CD14-positive monocyte (primary cell): ENCODE measurements around the gene PCDH19. TPM values are rescaled to one million over a fixed set of nuclear protein-coding genes. Genes with fewer than 3 reads are reported as not detected.

Source experiments
- DNase-seq, 3 donors: peaks; one replicate each; pipeline ENCODE4 v3.0.0-alpha.2; 2011 to 2022
- H2AFZ ChIP-seq: 2 replicates; pipeline ENCODE4 v1.6.0; 2012; ENCODE audit warnings: mild to moderate bottlenecking, low read depth, low read length, inconsistent platforms; ENCODE audit not compliant: insufficient read depth, poor library complexity, severe bottlenecking
- H3K27ac ChIP-seq, 2 donors: 1 replicate in 1 of 2; 2 replicates in 1 of 2; pipeline ENCODE4 v1.5.1; 2012 to 2013; ENCODE audit warnings: low read length in 2 of 2, control low read depth in 1 of 2, inconsistent platforms in 1 of 2, low read depth in 1 of 2, mild to moderate bottlenecking in 1 of 2
- H3K27me3 ChIP-seq, 2 donors: one replicate each; pipeline versions ENCODE4 v1.6.0 to v1.6.1; 2011 to 2013; ENCODE audit warnings: low read length in 2 of 2; ENCODE audit not compliant: control insufficient read depth in 2 of 2, insufficient read depth in 2 of 2
- H3K36me3 ChIP-seq, 2 donors: replicated peaks in 1 of 2; 1 replicate in 1 of 2; 2 replicates in 1 of 2; pipeline versions ENCODE4 v1.5.1 to v1.6.1; 2012 to 2013; ENCODE audit warnings: low read length in 2 of 2, control low read depth in 1 of 2, inconsistent platforms in 1 of 2, mild to moderate bottlenecking in 1 of 2; ENCODE audit not compliant: insufficient read depth in 2 of 2, control insufficient read depth in 1 of 2
- H3K4me1 ChIP-seq, 2 donors: 1 replicate in 1 of 2; 2 replicates in 1 of 2; pipeline versions ENCODE4 v1.5.1 to v1.6.1; 2012 to 2013; ENCODE audit warnings: low read length in 2 of 2, control low read depth in 1 of 2, inconsistent platforms in 1 of 2, mild to moderate bottlenecking in 1 of 2, moderate library complexity in 1 of 2; ENCODE audit not compliant: insufficient read depth in 2 of 2, control insufficient read depth in 1 of 2
- H3K4me2 ChIP-seq: replicated peaks from 2 replicates; pipeline ENCODE3; 2012; ENCODE audit warnings: low read length, moderate library complexity, mild to moderate bottlenecking; ENCODE audit not compliant: poor library complexity, severe bottlenecking; ENCODE audit errors: extremely low read depth
- H3K4me3 ChIP-seq, 3 experiments: fragments of 200-600 bp in 1 of 3; sonication (generic) in 1 of 3; replicated peaks in 1 of 3; 1 replicate in 2 of 3; 2 replicates in 1 of 3; pipeline ENCODE4 v1.5.1; 2011 to 2013; ENCODE audit warnings: low read length in 3 of 3, mild to moderate bottlenecking in 3 of 3, control low read depth in 2 of 3, low read depth in 2 of 3, inconsistent platforms in 1 of 3, moderate library complexity in 1 of 3
- H3K79me2 ChIP-seq: 2 replicates; pipeline ENCODE4 v1.6.0; 2012; ENCODE audit warnings: mild to moderate bottlenecking, control low read depth, inconsistent platforms, low read length, moderate library complexity; ENCODE audit not compliant: insufficient read depth
- H3K9ac ChIP-seq: 2 replicates; pipeline ENCODE4 v1.6.0; 2017; ENCODE audit warnings: low read length, mild to moderate bottlenecking; ENCODE audit not compliant: insufficient read depth, poor library complexity, severe bottlenecking
- H3K9me3 ChIP-seq, 2 donors: replicated peaks in 1 of 2; 1 replicate in 1 of 2; 2 replicates in 1 of 2; pipeline versions ENCODE4 v1.5.1 to v1.6.1; 2012 to 2013; ENCODE audit warnings: low read length in 2 of 2, control low read depth in 1 of 2; ENCODE audit not compliant: control insufficient read depth in 1 of 2, insufficient read depth in 1 of 2
- H4K20me1 ChIP-seq: 2 replicates; pipeline ENCODE4 v1.6.0; 2012; ENCODE audit warnings: mild to moderate bottlenecking, low read length, control low read depth, moderate library complexity; ENCODE audit not compliant: insufficient read depth
- H3K27ac Mint-ChIP-seq, 7 donors: one replicate each; pipeline ENCODE4 v1.8.0; 2020; ENCODE audit warnings: mild to moderate bottlenecking in 7 of 7, mixed read lengths in 7 of 7, moderate library complexity in 6 of 7, inconsistent platforms in 2 of 7
- H3K27me3 Mint-ChIP-seq, 3 donors: one replicate each; pipeline ENCODE4 v1.8.0; 2021 to 2022; ENCODE audit warnings: low read depth in 3 of 3, mild to moderate bottlenecking in 3 of 3, mixed read lengths in 3 of 3, moderate library complexity in 3 of 3, inconsistent platforms in 1 of 3
- H3K36me3 Mint-ChIP-seq, 2 donors: one replicate each; pipeline ENCODE4 v1.8.0; 2020; ENCODE audit warnings: mixed read lengths in 2 of 2, inconsistent platforms in 1 of 2, mild to moderate bottlenecking in 1 of 2
- H3K4me1 Mint-ChIP-seq: one replicate; pipeline ENCODE4 v1.8.0; 2020; ENCODE audit warnings: mild to moderate bottlenecking, mixed read lengths
- H3K4me3 Mint-ChIP-seq, 2 donors: one replicate each; pipeline ENCODE4 v1.8.0; 2020; ENCODE audit warnings: mild to moderate bottlenecking in 2 of 2, mixed read lengths in 2 of 2, moderate library complexity in 1 of 2
- H3K9me3 Mint-ChIP-seq, 7 donors: one replicate each; pipeline ENCODE4 v1.8.0; 2020 to 2022; ENCODE audit warnings: mixed read lengths in 7 of 7, mild to moderate bottlenecking in 6 of 7, moderate library complexity in 6 of 7, inconsistent platforms in 2 of 7
- CTCF ChIP-seq: fragments of 200-600 bp; IDR thresholded peaks from one replicate; pipeline ENCODE4 v1.8.0; 2022; ENCODE audit warnings: antibody characterized with exemption, mild to moderate bottlenecking
- WGBS: methylation state at CpG from one replicate; pipeline ENCODE4 v1.1.5; 2013; ENCODE audit warnings: missing lambda C conversion rate; ENCODE audit not compliant: insufficient coverage; 5-methylcytosine and 5-hydroxymethylcytosine counted together
- intact Hi-C, 2 donors: fragments of 100-400 bp; cut with micrococcal nuclease; formaldehyde crosslinking; loops; one replicate each; pipeline versions ENCODE4 v1.15.0 to v1.15.1; 2023
- polyA minus RNA-seq: library from RNA; depleted of rRNA, polyadenylated mRNA; stranded (reverse); fragments of >200 nt; gene quantifications from 2 replicates; pipeline ENCODE4 v1.2.3, GENCODE V29; 2012
- polyA plus RNA-seq, 3 donors: library from polyadenylated mRNA; depleted of rRNA in 1 of 3; unstranded in 2 of 3; stranded (reverse) in 1 of 3; fragments of 300-500 nt in 2 of 3; fragments of >200 nt in 1 of 3; fragmentation: Illumina TruSeq in 2 of 3; gene quantifications; 1 replicate in 2 of 3; 2 replicates in 1 of 3; pipeline ENCODE4 v1.2.3, GENCODE V29; 2012 to 2021
- total RNA-seq, 12 experiments: library from RNA in 1 of 12; stranded (reverse) in 1 of 12; fragments of 120-200 nt in 1 of 12; gene quantifications; one replicate each; pipeline ENCODE4 v1.2.4 and lab custom pipeline; 2013 to 2026; ENCODE audit warnings: mixed read lengths in 6 of 12, inconsistent platforms in 1 of 12

The PCDH19 gene, protein sequence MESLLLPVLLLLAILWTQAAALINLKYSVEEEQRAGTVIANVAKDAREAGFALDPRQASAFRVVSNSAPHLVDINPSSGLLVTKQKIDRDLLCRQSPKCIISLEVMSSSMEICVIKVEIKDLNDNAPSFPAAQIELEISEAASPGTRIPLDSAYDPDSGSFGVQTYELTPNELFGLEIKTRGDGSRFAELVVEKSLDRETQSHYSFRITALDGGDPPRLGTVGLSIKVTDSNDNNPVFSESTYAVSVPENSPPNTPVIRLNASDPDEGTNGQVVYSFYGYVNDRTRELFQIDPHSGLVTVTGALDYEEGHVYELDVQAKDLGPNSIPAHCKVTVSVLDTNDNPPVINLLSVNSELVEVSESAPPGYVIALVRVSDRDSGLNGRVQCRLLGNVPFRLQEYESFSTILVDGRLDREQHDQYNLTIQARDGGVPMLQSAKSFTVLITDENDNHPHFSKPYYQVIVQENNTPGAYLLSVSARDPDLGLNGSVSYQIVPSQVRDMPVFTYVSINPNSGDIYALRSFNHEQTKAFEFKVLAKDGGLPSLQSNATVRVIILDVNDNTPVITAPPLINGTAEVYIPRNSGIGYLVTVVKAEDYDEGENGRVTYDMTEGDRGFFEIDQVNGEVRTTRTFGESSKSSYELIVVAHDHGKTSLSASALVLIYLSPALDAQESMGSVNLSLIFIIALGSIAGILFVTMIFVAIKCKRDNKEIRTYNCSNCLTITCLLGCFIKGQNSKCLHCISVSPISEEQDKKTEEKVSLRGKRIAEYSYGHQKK (N-terminal part only)
- total RNA-seq (2013) = not detected
- not detected for polyA plus RNA-seq
- polyA minus RNA-seq = not detected in 2 replicates
- total RNA-seq (lab: John Stamatoyannopoulos, UW) = 0 to 0.60 (median 0.04) reads per million in 11 experiments

- Histone ChIP-seq H3K27ac (no peak within 1 kb of the TSS), H3K9ac (no peak within 1 kb of the TSS), H3K79me2 (no peaks in the 10 kb centered on the region), H4K20me1 (no peaks in the 10 kb centered on the region), H3K4me1 (no peaks in the 10 kb centered on the region), H3K36me3 (no peaks in the 10 kb centered on the region), H2AFZ (no peak within 1 kb of the TSS), H3K9me3 (peaks cover 10 to 32% of the 10 kb centered on the region in 2 donors), H3K4me3 (no peak within 1 kb of the TSS), H3K4me2 (peak within 1 kb of the TSS; percentile 11), H3K27me3 (peaks cover 26 to 81% of the 10 kb centered on the region in 2 donors)
- no peak for DNase-seq
- Mint-ChIP-seq H3K27me3 (peaks cover 78 to 92% (median 79%) of the 10 kb centered on the region in 3 donors), H3K27ac (no peak within 1 kb of the TSS), H3K9me3 (peaks cover 3 to 45% (median 26%) of the 10 kb centered on the region in 7 donors), H3K4me1 (peaks cover 3% of the 10 kb centered on the region), H3K4me3 (peak within 1 kb of the TSS in 1 of 2 donors; percentile 90), H3K36me3 (no peaks in the 10 kb centered on the region)
- intact Hi-C loops = no loop called here
- WGBS = 3% methylated on average over 53 of the region's 91 CpGs
- no peak for TF ChIP-seq CTCF
Observed at GRCh38 chrX:100409610-100410590, at the start of gene PCDH19. Gene PCDH19, minus strand, starts transcription at chrX:100410273. Its CDS starts 1,676 bp downstream, at chrX:100408597.
